Measurements from ENCODE around the gene USH2A.

Gene USH2A

DNA sequence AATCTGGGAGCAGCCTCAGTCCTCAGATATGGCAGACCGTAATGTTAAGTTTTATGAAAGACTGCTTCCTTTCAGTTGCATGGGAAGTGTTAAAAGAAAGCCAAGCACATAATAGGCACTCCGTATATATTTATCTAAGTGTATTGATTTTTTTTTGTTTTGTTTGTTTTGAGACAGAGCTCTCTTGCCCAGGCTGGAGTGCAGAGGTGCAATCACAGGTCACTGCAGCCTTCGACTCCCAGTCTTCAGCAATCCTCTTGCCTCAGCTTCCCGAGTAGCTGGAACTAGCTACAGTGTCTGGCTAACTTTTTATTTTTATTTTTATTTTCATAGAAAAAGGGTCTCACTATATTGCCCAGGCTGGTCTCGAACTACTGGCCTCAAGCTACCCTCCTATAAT is 341.8 kb downstream of the USH2A start:
- H3K4me3 ChIP-seq (ENCODE audit: low read depth, low read length): no peak overlapping the region
- no peak for DNase-seq (ENCODE audit: low read depth)

DNA sequence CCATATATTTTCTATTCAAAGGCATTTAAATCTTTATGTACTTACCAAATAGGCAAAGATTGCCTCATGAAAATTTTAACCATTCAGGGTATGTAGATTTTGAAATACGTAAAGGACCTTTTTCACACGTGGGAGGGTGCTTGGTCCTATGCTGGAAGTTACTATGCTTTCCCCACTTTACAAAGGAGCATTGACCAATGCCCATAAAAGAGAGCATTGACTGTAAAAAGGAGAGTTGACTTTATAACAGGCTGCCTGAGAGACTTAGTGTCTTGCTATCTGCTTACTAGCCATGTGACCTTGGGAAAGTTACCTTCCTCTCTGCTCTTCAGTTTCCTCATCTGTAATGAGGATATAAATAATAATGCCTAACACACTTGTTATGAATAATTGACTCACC is 346.5 kb downstream of the USH2A start:
- no peak overlapping the region for H3K4me3 ChIP-seq (ENCODE audit: low read depth, low read length)
- no peak for DNase-seq (ENCODE audit: low read depth)

DNA sequence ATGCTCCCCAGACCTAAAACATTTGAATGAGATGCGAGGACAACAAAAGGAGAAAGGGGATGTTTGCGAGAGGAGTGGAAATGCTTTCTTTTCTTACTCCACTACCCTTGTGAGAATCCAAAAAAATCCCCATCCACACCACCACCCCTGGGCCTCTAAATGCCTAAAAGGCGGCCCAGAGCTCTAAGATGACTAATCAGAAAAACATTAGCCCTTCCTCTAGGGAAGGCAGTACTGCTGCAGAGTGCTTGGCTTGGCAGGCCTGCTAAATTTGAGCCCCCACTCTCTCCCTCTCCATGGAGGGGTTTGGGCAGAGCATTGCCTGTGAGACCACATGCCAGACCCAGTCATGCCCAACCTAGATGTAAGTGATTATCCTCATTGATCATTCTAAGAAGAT is 347.9 kb downstream of the USH2A start:
- no peak overlapping the region for H3K4me3 ChIP-seq (ENCODE audit: low read depth, low read length)
- DNase-seq (ENCODE audit: low read depth): peak; percentile 22

DNA sequence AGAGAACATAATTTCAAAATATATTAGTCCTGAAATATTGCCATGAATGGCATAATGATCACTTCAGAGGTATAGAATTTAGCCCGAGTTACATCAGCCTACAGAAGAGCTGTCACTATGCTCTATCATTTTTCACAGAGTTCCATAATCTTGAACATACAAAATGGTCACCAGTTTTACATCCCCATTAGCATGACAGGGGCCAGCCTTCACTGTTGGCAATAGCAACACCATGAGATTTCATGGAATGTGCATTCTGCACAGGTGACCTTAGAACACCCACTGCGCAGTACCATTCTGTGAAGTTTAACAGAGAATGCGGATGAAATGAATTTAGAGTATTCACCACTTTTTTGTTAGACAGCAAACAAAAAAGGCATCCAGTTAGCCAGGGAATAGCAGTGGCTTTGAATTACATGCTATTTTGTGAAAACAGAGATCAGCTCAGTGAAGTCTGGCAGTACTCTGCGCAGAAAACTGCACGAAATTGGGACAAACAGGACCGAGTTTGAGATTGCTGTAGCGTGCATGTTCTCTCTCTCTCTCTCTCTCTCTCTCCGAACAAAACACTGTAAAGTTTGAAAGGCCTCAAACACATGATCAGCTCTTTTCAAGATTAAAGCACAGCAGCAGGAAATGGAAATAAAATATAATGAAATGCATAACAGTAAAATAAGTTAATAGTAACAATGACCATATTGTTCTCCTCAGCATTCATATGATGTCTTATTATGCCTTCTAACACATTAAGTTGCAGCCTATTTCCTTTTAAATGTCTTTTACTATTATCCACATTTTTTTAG is 349.3 kb downstream of the USH2A start:
- no peak overlapping the region for H3K4me3 ChIP-seq (ENCODE audit: low read depth, low read length)
- no peak for DNase-seq (ENCODE audit: low read depth)

DNA sequence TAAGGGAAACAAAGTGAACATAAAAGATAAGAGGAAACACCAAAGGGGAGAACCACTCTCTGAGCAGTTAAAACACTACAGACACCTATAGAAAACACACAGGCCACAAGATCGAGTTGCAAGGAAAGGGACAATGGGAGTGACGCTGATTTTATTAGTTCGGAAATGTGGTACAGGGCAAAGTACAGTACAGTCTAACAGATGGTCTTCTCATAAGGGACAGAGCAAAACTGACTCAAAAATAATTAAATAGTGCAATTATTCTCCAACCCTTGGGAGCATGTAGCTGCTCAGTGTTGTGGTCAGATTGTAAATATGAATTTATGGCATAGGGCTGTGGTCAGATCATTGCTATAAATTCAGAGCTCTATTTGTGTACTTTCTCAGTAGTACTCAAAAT is 352.0 kb downstream of the USH2A start:
- no peak for DNase-seq (ENCODE audit: low read depth)
- H3K4me3 ChIP-seq (ENCODE audit: low read depth, low read length): no peak overlapping the region

DNA sequence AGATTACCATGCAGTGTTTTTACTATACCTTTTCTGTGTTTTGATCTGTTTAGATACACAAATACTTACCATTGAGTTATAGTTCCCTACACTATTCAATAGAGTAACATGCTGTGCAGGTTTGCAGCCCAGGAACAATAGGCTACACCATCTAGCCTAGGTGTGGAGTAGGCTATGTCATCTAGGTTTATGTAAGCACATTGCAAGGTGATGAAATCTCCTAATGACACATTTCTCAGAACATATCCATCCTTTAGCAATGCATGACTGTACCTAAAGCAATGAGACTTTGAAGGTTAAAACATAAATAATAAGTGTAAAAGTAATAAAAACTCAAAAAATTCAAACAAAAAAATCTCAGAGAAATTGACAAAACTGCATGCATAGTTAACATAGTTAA is 358.6 kb downstream of the USH2A start:
- H3K4me3 ChIP-seq (ENCODE audit: low read depth, low read length): no peak overlapping the region
- DNase-seq (ENCODE audit: low read depth): no peak

DNA sequence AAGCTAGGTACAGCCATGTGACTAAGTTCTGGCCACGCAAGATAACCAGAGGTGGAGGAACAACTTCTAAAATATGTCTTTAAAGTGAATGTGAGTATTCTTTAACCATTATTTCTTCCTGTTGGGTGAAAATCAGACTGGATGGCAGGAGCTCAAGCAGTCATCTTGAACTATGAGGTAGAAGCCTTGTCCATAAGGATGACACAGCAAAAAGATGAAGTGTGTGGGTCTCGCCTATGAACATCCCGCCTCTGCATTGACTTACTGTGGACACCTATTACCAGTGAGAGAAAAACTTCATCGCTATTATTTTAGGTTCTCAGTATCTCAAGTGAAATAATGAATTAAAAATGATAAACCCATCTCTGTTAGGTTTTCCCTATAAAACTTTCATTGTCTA is 365.3 kb downstream of the USH2A start:
- no peak overlapping the region for H3K4me3 ChIP-seq (ENCODE audit: low read depth, low read length)
- no peak for DNase-seq (ENCODE audit: low read depth)

DNA sequence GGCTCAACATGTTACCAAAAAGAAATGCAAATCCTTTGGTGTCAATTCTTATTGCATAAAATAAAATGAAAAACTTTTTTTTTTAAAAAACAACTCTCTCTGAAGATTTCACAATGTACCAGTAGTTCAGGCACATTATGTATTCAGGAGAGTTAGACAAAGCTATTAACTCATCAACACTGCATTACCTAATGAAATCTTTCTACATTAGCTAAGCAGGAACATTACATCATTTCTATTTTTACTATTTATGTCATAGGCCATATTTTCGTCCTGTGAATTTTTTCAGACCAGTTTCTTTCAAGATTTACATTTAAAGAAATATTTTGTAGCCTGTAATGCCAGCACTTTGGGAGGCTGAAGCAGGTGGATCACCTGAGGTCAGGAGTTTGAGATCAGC is 366.2 kb downstream of the USH2A start:
- no peak overlapping the region for H3K4me3 ChIP-seq (ENCODE audit: low read depth, low read length)
- no peak for DNase-seq (ENCODE audit: low read depth)

DNA sequence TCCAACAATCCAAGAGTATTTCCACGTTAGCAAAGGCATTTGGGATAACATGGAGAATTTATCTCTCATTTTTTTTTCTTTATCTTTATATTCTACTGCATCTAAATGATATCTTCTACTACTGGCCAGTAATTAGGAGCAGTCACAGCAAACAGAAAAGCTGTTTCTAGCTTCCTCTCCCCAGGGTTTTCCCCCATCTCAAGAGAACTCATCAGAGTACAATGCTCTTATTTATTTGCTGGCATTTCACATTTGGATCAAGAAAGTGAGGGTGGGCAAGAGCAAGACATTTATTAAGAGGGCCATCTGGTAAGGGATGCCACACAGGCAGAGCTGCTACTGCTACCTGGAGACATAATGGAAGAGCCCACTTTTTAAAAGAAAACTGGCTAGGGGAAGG is 368.2 kb downstream of the USH2A start:
- DNase-seq (ENCODE audit: low read depth): no peak
- no peak overlapping the region for H3K4me3 ChIP-seq (ENCODE audit: low read depth, low read length)

DNA sequence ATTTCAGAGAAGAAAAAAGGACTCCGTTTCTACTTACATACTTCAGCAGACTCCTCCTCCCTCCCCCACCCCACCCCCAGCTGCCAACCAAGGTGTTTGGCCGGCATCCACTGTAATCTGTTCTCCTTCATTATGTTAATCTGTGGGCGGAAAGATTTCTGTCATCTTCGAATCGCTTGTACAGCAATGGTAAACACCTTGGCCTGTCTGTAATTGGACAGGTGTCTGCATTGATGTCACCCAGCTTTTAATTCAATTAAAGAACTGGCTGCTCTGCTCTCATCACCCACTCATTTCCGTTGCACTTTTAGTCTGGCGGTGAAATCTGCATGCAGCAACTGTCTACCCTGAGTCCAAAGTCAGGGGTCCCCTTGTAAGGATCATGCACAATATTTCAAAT is 368.6 kb downstream of the USH2A start:
- DNase-seq (ENCODE audit: low read depth): no peak
- H3K4me3 ChIP-seq (ENCODE audit: low read depth, low read length): no peak overlapping the region

DNA sequence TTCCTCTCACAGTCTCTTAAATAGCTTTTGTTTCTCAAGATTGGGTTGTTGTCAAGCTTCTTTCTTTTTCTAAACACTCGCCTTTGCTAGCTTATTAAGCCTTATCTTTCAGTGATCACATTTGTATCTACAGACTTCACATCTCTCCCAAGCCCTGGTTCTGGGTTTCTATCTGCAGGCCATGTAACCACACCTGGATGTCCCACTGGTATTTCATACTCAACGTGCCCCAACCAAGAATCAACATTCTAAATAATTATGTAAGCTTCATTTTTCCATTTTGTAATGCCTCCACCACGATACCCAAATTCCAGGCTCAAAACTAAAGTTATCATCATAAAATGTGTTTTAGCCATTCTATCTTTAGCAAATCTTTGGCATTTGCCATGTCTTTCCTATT is 372.2 kb downstream of the USH2A start:
- H3K4me3 ChIP-seq (ENCODE audit: low read depth, low read length): no peak overlapping the region
- no peak for DNase-seq (ENCODE audit: low read depth)

DNA sequence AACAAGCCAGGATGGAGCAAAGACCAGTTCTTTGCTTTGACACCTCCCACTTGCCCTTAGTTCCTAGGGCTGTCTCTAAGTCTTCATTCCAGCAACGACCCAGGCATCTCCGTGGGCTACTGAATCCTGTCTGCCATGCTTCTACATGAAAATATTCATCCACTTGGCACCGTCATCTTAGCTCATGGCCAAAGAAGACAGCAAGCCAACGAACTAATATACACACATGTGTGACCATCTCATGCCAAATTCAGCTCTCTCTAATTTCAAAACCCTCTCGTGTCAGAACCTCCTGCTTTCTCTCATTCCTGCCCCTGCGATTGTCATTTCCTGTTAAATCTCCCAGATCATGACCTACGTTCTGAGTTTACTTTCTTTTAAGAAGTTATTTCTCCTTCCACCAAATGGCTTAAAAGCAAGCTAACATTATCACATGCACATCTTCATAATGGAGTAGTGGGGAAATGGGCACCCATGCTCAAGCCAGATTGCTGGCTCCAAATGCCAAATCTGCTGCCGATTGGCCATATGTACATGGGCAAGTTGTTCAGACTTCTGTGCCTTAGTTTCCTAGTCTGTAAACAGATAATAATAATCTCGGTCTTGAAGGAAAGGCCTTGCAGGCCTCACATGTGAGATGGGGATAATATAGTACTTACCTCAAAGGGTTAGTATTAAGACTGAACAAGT is 373.4 kb downstream of the USH2A start:
- no peak for DNase-seq (ENCODE audit: low read depth)

DNA sequence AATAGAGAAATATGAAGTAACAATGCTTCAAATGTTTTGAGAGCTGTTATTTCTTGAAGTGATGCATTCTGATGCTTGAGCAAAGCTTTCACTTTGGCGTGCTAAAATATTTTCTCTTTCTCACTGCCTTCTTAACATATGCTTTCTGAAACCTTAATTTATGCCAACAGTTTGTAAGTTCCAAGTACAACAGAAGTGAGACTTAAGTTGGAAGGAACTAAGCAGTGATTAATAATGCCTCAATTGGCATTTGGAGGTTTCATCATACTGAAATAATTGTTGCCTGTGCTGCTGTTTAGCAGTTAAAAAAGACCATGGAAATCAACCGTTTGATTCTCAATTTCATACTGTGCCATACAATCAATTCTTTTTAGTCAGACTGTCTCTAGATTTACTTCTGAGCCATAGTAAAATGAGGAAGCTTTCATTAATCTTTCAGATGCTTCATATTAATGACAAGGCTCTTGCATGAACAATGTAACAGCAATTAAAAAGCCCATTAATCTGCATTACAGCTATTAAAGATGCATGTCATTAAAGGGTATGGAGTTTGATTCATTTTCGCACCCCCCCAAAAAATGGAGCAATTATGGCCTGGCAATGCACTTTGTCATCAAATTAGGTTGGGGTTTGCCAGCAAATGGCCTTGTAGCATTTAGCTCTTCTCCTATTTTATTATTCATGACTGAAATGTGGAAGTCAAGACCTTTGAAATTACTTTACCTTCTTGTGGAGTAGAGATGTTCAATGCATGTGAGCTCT is 375.3 kb downstream of the USH2A start:
- DNase-seq (ENCODE audit: low read depth): no peak
- no peak overlapping the region for H3K4me3 ChIP-seq (ENCODE audit: low read depth, low read length)

More for the DNA sequence above, 373.4 kb downstream of the USH2A start:
- no peak overlapping the region for H3K4me3 ChIP-seq (ENCODE audit: low read depth, low read length)

DNA sequence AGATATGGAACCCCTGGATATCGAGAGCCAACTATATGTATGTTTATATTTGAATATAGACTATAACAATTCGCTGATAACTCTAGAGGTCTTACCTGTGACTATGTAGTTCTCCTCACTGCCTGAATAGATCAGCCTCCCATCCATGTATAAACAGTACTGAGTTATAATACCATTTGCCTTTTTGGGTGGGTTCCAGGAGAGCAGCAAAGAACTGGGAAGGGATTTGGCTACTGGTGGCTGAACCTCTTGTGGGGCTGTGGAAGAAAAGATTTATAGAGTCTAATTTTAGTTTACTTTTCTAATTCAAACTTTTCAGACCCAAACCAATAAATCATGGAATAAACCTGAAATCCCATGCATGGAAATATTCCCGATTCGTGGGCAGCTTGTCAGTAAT is 376.9 kb downstream of the USH2A start:
- no peak for DNase-seq (ENCODE audit: low read depth)
- no peak overlapping the region for H3K4me3 ChIP-seq (ENCODE audit: low read depth, low read length)

DNA sequence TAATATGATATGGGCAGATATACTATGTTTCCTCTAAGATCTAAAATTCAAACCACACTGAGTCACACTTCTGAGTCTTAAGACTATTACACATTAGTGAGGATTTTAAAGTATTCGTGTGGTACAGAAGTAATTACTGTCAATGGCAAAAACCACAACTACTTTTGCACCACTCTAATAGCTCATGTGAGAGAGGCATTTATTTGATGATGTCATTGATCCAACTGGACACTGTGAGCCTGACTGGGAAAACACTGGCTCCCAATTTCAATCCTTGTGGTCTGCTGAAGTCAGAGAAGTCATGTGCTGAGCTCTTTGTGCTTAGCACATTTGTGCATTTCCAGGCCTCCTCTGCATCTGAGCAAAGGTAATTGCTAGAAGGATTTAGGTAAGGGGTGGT is 377.8 kb downstream of the USH2A start:
- H3K4me3 ChIP-seq (ENCODE audit: low read depth, low read length): no peak overlapping the region
- peak; percentile 94 for DNase-seq (ENCODE audit: low read depth)

DNA sequence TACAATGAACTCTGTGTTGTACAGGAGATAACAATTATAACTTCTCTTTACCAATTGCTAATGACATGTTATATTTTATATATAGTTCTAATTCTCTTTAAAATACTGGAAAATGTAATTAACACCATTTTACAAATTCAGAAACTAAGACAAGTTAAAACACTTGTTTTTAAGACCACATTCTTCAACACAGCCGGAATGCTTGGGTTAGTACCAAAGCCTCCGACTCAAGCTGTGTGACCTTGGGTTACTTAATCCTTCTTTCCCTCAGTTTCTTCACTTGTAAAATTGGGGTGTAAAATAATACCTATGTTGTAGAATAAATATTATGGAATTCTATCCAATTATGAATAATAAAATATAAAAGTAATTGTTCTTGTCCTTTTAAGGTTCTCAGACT is 378.7 kb downstream of the USH2A start:
- DNase-seq (ENCODE audit: low read depth): no peak
- H3K4me3 ChIP-seq (ENCODE audit: low read depth, low read length): no peak overlapping the region

DNA sequence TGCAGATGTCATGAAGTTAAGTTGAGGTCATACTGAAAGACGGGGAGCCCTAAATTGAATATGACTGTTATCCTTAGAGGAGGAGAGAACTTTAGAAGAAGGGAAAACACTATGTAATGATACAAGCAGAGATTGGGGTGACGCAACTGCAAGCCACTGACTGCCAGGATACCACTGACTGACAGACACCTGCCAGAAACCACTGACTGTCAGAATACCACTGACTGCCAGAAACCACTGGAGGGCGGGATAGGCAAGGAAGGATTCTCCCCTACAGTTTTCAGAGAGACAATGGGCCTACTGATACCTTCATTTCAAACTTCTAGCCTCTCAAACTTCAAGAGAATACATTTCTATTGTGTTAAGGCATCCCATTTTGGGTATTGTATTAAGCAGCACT is 388.7 kb downstream of the USH2A start:
- no peak for DNase-seq (ENCODE audit: low read depth)
- no peak overlapping the region for H3K4me3 ChIP-seq (ENCODE audit: low read depth, low read length)

DNA sequence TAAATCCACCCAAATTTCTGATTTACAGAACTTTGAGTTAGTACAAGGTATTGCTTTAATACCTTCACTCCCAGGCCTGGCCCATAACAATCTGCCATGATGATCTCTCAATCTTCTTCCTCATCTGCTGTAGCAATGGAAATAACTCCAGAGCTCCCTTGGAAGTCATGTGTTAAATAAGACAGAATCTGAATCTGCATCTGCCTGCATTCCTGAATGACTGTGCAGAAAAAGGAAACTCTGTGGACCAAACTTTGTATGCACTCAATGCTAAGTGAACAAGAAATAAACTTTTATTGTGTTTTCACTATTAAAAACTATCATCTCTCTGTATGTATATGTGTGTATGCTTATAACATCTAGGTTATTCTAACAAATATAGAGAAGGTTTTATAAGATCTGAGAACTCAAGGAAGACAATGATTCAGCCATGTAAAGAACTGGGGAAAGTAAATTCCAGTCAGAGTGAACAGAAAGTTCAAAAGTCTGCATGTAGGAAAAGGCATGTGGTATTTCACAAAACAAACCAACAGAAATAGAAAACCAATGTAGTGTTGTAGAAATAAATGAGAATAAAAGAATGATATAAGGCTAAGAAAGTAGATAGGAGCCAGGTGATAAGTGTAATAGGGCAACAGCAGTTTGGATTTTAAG is 390.2 kb downstream of the USH2A start:
- no peak for DNase-seq (ENCODE audit: low read depth)

DNA sequence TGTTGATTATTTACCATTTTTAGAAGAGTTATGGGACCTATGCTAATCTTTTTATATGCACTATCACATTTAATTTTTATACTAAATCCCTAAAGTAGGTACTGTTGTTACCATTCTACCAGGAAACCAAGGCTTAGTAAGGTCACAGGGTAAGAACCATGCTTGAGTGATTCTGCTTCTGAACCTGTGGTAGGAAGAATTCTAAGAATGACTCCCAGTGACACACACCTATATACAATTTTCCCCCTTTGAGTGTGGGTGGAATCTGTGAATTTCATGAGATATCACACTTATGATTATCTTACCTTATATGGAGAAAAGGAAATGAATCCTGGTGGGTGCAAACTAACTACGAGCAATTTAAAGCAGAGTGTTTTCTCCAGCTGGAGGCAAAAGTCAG is 391.0 kb downstream of the USH2A start:
- H3K4me3 ChIP-seq (ENCODE audit: low read depth, low read length): no peak overlapping the region
- DNase-seq (ENCODE audit: low read depth): no peak

More for the DNA sequence above, 390.2 kb downstream of the USH2A start:
- no peak overlapping the region for H3K4me3 ChIP-seq (ENCODE audit: low read depth, low read length)

DNA sequence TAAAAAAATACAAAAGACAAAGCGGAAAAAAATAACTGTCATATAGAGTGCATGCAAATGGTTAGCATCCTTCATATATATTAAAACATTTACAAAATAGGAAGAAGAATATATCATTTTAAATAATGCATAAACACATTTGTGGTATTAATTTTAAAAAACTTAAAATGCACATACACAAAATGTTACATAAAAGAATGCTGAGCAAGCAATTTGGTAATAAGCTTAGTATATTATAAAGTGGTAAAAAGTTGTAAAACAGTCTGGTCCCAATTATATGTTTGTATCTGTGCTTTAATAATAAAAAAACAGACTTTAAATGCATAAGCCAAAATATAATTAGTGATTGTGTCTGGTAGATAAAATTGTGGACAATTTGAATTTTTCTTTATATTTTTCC is 394.6 kb downstream of the USH2A start:
- no peak for DNase-seq (ENCODE audit: low read depth)

More for the DNA sequence above, 394.6 kb downstream of the USH2A start:
- H3K4me3 ChIP-seq (ENCODE audit: low read depth, low read length): no peak overlapping the region

Measured in skeletal muscle cell (primary cell).